Measurements from ENCODE around the gene TARP.

Gene TARP

GRCh38 chr7:38273286-38273995, at the start of gene TARP:
TARP (minus strand) TSS chr7:38273636.
- TF ChIP-seq CEBPB (IDR thresholded peaks at IDR 0.05) (no peak), EGR1 (IDR thresholded peaks at IDR 0.05) (no peak), FOXM1 (IDR thresholded peaks at IDR 0.05; ENCODE audit: borderline replicate concordance, low read depth) (no peak), CREB1 (IDR thresholded peaks at IDR 0.05; ENCODE audit: low read depth) (no peak), REST (IDR thresholded peaks at IDR 0.05; ENCODE audit: low read depth) (no peak), TCF12 (IDR thresholded peaks at IDR 0.05; ENCODE audit: low read depth) (no peak), MAX (IDR thresholded peaks at IDR 0.05) (no peak), NFIC (IDR thresholded peaks at IDR 0.05) (no peak)

DNA sequence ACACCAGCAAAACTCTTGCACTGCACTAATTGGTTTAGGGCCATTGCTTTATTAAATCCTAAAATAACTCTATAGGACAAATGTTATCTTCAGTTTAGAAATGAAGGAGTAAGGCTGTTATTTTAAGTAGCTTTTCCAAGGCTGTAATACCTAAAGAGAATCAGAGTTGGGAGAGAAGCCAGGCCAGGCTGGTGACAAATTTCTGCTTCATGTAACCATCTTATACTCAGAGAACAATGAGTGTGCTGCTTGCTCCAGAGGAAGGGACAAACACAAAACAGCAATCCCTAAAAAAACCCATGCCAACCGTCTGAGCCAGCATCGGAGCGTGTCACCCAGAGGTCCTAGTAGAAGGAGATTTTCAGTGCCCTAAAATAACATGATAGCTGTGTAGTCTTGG, 49.7 kb upstream of the TARP start:
- TF ChIP-seq ZBTB7A (IDR thresholded peaks at IDR 0.05; ENCODE audit: low read depth) (no peak), CEBPB (IDR thresholded peaks at IDR 0.05) (no peak), TAF1 (IDR thresholded peaks at IDR 0.05; ENCODE audit: low read depth) (no peak), MAX (IDR thresholded peaks at IDR 0.05) (no peak), USF1 (IDR thresholded peaks at IDR 0.05) (no peak), YY1 (IDR thresholded peaks at IDR 0.05; ENCODE audit: low read depth) (no peak), TEAD4 (IDR thresholded peaks at IDR 0.05) (no peak), EP300 (IDR thresholded peaks at IDR 0.05; ENCODE audit: borderline replicate concordance) (no peak), RAD21 (IDR thresholded peaks at IDR 0.05; ENCODE audit: low read depth) (no peak), TCF12 (IDR thresholded peaks at IDR 0.05; ENCODE audit: low read depth) (no peak), REST (IDR thresholded peaks at IDR 0.05; ENCODE audit: low read depth) (no peak), NFIC (IDR thresholded peaks at IDR 0.05) (no peak), FOXM1 (IDR thresholded peaks at IDR 0.05; ENCODE audit: borderline replicate concordance, low read depth) (no peak), CREB1 (IDR thresholded peaks at IDR 0.05; ENCODE audit: low read depth) (no peak), EGR1 (IDR thresholded peaks at IDR 0.05) (no peak)

DNA sequence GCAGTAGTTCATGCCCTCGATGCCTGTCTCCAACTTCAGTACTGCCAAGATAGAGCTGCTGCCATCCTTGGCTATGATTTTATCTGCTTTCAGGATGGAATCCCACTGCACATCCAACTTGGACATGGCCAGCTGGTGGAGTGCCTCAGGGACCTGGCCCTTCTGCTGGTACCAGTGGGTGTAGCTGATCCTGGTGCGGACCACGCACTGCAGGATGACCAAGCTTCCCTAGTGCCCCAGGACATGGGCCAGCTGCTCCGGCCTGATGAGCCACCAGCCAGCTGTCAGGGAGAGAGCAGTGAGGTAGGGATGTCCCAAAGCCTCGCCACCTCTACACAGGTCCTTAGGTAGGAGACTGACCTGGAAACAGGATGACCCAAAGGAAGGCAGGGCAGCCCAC, 49.0 kb upstream of the TARP start:
- TF ChIP-seq RAD21 (IDR thresholded peaks at IDR 0.05; ENCODE audit: low read depth) (no peak), CREB1 (IDR thresholded peaks at IDR 0.05; ENCODE audit: low read depth) (no peak), CEBPB (IDR thresholded peaks at IDR 0.05) (no peak), ZBTB7A (IDR thresholded peaks at IDR 0.05; ENCODE audit: low read depth) (no peak), TCF12 (IDR thresholded peaks at IDR 0.05; ENCODE audit: low read depth) (no peak), TAF1 (IDR thresholded peaks at IDR 0.05; ENCODE audit: low read depth) (no peak), YY1 (IDR thresholded peaks at IDR 0.05; ENCODE audit: low read depth) (no peak), MAX (IDR thresholded peaks at IDR 0.05) (no peak), NFIC (IDR thresholded peaks at IDR 0.05) (no peak), EP300 (IDR thresholded peaks at IDR 0.05; ENCODE audit: borderline replicate concordance) (no peak), FOXM1 (IDR thresholded peaks at IDR 0.05; ENCODE audit: borderline replicate concordance, low read depth) (no peak), REST (IDR thresholded peaks at IDR 0.05; ENCODE audit: low read depth) (no peak), TEAD4 (IDR thresholded peaks at IDR 0.05) (no peak), EGR1 (IDR thresholded peaks at IDR 0.05) (no peak), USF1 (IDR thresholded peaks at IDR 0.05) (no peak)

GRCh38 chr7:38321967-38322366, 48.5 kb upstream of the TARP start:
- no peak for TF ChIP-seq CREB1 (IDR thresholded peaks at IDR 0.05; ENCODE audit: low read depth)
- no peak for TF ChIP-seq NFIC (IDR thresholded peaks at IDR 0.05)
- no peak for TF ChIP-seq YY1 (IDR thresholded peaks at IDR 0.05; ENCODE audit: low read depth)
- TF ChIP-seq RAD21 (IDR thresholded peaks at IDR 0.05; ENCODE audit: low read depth) = no peak
- no peak for TF ChIP-seq MAX (IDR thresholded peaks at IDR 0.05)
- no peak for TF ChIP-seq TEAD4 (IDR thresholded peaks at IDR 0.05)
- TF ChIP-seq ZBTB7A (IDR thresholded peaks at IDR 0.05; ENCODE audit: low read depth) = no peak
- no peak for TF ChIP-seq TCF12 (IDR thresholded peaks at IDR 0.05; ENCODE audit: low read depth)
- no peak for TF ChIP-seq USF1 (IDR thresholded peaks at IDR 0.05)
- no peak for TF ChIP-seq TAF1 (IDR thresholded peaks at IDR 0.05; ENCODE audit: low read depth)
- TF ChIP-seq FOXM1 (IDR thresholded peaks at IDR 0.05; ENCODE audit: borderline replicate concordance, low read depth) = no peak
- TF ChIP-seq EGR1 (IDR thresholded peaks at IDR 0.05) = no peak
- no peak for TF ChIP-seq EP300 (IDR thresholded peaks at IDR 0.05; ENCODE audit: borderline replicate concordance)
- TF ChIP-seq CEBPB (IDR thresholded peaks at IDR 0.05) = no peak
- no peak for TF ChIP-seq REST (IDR thresholded peaks at IDR 0.05; ENCODE audit: low read depth)

Data from Ishikawa (cell line).